Measurements from ENCODE around the gene AATK. TPM values are rescaled to one million over a fixed set of nuclear protein-coding genes. Genes with fewer than 3 reads are reported as not detected.
A peak's percentile ranks its signal among the peaks of the same experiment; 100 is the strongest.

Gene AATK
- total RNA-seq, 1 experiment from 2014 or later: 24.2 TPM

DNA sequence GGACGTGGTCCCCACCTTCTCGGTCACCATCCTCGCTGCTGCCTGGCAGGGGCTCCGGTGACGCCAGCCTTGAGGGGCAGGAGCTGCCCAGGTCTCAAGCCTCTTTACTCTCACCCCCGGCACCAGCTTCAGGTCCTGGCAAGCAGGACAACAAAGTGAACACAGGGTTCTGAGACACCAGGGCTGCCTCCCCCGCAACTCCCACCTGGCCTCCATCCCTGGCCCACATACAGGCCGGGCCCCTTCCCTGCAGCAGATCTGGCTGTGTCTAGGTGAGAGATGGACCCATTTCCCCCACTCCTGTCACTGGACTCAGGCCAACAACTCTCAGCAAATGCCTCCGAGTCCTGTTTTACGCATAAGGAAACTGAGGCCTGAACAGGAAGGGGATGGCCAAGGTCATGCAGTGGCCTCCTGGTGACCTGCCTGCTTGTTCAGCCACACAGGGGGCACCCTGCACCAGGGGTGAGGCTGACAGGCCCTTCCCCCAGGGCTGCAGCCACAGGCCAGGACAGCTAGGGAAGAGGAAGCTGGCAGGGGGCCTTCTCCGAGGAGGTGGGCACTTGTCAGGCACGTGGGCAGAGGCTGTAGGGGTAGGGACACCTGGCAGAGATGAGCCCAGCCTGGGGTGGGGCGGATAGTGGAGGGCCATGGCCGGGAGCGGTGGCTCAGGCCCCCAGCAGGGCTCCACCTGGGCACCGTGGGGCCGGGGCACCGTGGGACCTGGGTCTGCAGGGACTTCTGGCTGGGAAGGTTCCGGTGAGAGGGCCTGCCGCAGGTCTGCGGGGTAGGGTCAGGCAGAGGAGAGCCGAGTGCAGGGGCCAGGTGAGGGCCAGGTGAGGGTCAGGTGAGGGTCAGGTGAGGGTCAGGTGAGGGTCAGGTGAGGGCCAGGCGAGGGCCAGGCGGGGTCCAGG lies 47.5 kb downstream of the AATK start:
- peaks cover 2% of the 10 kb centered on the region; the same call in 1 of the 2 replicates for H3K4me1 ChIP-seq
- H3K36me3 ChIP-seq: peaks cover 8% of the 10 kb centered on the region; the same call in 1 of the 2 replicates
- no peak overlapping the region for H3K4me3 ChIP-seq
- no peaks in the 10 kb centered on the region for H3K27me3 ChIP-seq
- H3K9me3 ChIP-seq (replicated peaks): no peaks in the 10 kb centered on the region
- no peak for DNase-seq
- H3K27ac ChIP-seq: no peak overlapping the region

DNA sequence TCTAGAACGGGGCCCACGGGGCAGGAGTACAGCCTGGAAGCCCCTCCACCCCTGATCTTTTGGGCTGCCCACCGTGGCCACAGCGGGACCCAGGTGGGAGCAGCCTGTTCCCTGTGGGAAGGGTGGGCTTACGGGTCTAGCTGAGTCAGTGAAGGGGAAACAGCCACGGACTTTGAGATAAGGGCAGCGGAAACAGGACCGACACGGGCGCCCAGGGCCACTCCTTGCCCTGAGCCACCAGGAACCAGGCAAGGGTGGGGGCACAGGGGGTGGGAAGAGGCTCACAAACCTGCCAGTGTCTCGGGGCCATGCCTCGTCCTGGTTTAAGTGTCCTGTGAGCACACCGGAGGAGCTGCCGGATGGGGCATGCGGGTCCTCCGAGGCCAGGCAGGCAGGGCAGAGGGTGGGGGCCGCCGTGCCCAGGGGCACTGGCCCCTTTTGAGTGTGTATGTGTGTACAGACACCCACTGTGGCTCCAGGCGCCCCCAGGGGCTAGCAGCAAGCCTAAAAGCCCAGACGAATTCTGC lies 48.3 kb downstream of the AATK start:
- no peak for DNase-seq
- H3K9me3 ChIP-seq (replicated peaks): no peaks in the 10 kb centered on the region
- peaks cover 8% of the 10 kb centered on the region; the same call in 1 of the 2 replicates for H3K36me3 ChIP-seq
- H3K4me3 ChIP-seq: no peak overlapping the region
- no peak overlapping the region for H3K27ac ChIP-seq
- peaks cover 7% of the 10 kb centered on the region for H3K4me1 ChIP-seq
- no peaks in the 10 kb centered on the region for H3K27me3 ChIP-seq

DNA sequence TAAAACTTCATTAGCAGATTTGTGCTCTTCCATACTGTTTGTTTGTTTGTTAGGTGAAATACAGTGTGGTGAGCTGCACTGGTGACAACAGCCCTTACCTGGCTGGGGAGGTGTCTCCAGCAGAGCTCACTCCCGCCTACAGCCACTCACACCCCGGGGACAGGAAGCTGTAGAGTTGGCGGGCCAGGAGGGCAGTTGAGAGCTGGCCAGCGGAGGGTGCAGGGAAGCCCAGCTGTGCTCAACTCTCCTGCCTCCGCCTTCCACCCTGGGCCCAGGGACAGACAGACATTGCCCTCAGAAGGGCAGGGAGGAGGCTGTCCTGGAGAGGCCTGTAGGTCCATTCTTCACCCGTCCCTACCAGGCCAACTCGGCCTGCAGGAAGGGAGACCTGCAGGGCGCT lies 49.3 kb downstream of the AATK start:
- no peak for DNase-seq
- no peaks in the 10 kb centered on the region for H3K9me3 ChIP-seq (replicated peaks)
- H3K27me3 ChIP-seq: no peaks in the 10 kb centered on the region
- no peak overlapping the region for H3K4me3 ChIP-seq
- no peak overlapping the region for H3K27ac ChIP-seq
- H3K36me3 ChIP-seq: peaks cover 5% of the 10 kb centered on the region; the same call in 1 of the 2 replicates
- H3K4me1 ChIP-seq: peaks cover 17% of the 10 kb centered on the region

DNA sequence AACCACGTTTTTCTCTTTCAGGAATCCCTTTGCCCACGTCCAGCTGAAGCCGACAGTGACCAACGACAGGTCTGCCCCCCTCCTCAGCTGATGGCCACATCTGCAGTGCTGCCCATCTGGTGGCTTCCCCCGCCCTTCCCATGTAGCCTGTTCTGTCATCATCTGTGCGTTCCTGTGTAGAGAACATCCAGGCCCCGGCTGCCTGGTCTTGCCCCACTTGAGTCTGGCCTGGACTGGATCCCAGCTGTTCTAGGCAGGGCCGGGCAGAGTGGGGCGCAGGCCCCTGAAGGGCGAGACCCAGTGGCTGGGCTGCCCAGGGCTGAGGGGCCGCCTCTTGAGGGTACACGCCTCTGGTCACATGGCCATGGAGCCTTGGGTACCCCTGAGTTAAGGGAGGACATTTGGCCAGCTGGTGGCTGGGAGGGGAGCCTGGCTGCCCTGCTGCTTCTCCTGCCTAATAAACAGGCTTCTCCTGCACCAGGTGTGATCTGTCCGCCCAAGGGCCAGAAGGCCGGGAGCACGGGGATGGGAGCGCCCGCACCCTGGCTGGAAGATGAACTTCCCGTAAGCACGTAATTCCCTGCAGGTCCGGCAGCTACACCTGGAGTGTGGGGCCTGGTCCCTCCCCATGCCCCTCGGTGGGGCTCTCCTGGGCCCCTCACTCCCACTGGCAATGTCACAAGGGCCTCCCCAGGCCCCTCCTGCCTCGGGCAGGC lies 50.1 kb downstream of the AATK start:
- peaks cover 25% of the 10 kb centered on the region for H3K4me1 ChIP-seq
- H3K36me3 ChIP-seq: peaks cover 4% of the 10 kb centered on the region; the same call in 1 of the 2 replicates
- no peak for DNase-seq
- no peaks in the 10 kb centered on the region for H3K27me3 ChIP-seq
- H3K9me3 ChIP-seq (replicated peaks): no peaks in the 10 kb centered on the region
- H3K27ac ChIP-seq: no peak overlapping the region
- H3K4me3 ChIP-seq: no peak overlapping the region

DNA sequence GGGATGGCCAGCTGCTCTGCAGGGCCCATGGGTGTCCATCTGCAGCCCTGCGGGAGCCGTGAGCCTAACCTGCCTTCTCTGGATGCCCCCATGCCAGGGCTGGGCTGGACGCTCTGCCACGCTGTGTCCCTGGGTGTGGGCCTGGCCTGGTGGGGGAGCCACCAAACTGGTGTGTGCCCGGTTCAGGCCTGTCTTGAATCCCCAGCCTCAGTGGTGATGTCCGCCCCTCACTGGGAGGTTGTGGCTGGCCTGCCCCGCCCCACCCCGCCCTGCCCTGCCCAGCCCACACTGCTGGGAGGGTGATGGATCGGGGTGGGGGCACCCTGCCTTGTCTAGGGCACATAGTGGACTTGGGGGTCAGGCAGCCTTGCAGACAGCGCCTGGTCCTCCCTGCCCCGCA lies 50.8 kb downstream of the AATK start:
- no peak for DNase-seq
- H3K9me3 ChIP-seq (replicated peaks): no peaks in the 10 kb centered on the region
- H3K4me1 ChIP-seq: peaks cover 32% of the 10 kb centered on the region
- H3K36me3 ChIP-seq: peaks cover 4% of the 10 kb centered on the region; the same call in 1 of the 2 replicates
- H3K4me3 ChIP-seq: no peak overlapping the region
- H3K27me3 ChIP-seq: no peaks in the 10 kb centered on the region
- no peak overlapping the region for H3K27ac ChIP-seq

DNA sequence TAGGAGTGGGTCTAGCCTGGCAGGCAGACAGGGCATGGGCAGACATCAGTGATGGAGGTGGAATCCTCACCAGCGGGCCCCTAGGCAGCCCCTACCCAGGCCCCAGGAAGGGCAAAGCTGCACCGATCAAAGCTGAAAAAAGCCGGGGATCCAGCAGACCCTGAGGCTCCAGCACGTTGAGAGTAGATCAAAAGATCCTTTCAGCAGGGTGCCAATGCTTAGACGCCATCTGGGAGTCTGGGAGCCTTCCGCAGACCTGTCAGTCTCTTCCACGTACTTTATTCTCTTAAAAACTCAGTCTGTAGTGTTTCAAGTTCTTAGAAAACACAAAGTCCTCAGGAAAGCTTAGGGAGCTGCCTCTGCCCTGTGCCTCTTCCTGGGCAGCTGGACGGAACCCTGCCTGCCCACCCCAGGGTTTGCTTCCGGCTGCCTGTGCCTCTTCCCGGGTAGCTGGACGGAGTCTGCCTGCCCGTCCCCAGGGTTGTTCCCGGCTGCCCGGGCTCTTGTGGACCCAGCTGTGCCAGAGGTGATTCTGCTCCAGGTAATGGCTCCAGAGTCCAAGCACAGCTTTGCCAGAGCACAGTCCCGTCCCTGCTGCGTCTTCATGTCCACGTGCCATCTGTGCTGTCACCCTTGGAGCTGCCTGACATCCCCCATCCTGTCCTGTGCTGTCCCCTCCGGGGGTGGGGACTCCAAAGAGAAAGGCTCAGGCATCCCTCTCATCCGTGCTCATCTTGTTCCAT lies 51.5 kb downstream of the AATK start:
- Histone ChIP-seq H3K4me3 (no peak overlapping the region), H3K36me3 (peaks cover under 1% of the 10 kb centered on the region; the same call in 1 of the 2 replicates), H3K4me1 (peaks cover 32% of the 10 kb centered on the region), H3K27ac (no peak overlapping the region), H3K9me3 (replicated peaks) (no peaks in the 10 kb centered on the region), H3K27me3 (no peaks in the 10 kb centered on the region)
- DNase-seq: no peak

DNA sequence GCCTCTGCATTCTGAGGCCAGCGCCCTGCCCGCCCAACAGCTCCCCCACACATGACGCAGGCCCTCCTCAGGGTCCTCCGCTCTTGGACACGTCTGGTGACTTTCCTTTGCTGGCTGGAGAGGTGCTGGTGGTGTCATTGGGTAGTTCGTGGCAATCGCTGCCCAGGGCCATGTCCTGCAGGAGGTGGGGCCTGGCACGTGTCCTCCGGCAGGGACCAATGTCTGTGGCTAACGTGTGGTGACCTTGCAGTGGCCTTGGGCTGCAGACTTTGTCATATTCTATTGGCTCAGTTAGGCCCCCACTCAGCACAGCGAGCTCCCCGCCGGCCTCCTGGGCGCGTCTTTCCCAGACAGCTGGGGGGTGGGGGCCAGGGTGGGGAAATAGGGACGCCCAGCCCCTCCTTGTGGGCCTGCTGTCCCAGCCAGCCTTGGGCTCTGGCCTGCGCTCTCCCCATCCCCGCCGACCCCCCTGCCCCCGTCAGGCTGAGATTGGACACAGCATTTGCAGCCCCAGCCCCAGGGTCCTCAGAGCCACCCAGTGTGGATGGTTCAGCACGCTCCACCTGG lies 52.8 kb downstream of the AATK start:
- H3K4me3 ChIP-seq: no peak overlapping the region
- peaks cover 32% of the 10 kb centered on the region for H3K4me1 ChIP-seq
- no peak for DNase-seq
- H3K9me3 ChIP-seq (replicated peaks): no peaks in the 10 kb centered on the region
- no peak overlapping the region; the same call in 1 of the 2 replicates for H3K27ac ChIP-seq
- H3K36me3 ChIP-seq: no peaks in the 10 kb centered on the region
- H3K27me3 ChIP-seq: no peaks in the 10 kb centered on the region

DNA sequence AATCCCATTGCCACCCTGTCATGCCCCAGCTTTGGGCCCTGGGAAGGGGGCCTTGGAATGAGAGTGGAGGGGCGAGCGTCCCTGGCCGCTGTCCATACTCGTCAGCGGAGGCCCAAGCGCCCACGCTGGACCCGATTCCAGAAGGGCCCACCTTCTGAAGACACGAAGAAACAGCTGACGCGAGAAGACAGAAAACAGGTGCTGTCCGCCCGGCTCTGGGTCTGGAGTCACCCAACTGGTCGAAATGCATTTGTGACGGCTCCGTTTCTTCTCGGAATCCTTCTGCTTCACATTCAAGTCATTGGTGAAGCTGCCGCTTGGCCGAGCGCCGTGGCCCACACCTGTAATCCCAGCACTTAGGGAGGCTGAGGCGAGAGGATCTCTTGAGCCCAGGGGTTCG lies 53.6 kb downstream of the AATK start:
- DNase-seq: peak; percentile 72 to 82
- H3K36me3 ChIP-seq: no peaks in the 10 kb centered on the region
- peak overlapping the region; percentile 30 for H3K27ac ChIP-seq
- no peak overlapping the region for H3K4me3 ChIP-seq
- no peaks in the 10 kb centered on the region for H3K9me3 ChIP-seq (replicated peaks)
- peaks cover 32% of the 10 kb centered on the region for H3K4me1 ChIP-seq
- no peaks in the 10 kb centered on the region for H3K27me3 ChIP-seq

DNA sequence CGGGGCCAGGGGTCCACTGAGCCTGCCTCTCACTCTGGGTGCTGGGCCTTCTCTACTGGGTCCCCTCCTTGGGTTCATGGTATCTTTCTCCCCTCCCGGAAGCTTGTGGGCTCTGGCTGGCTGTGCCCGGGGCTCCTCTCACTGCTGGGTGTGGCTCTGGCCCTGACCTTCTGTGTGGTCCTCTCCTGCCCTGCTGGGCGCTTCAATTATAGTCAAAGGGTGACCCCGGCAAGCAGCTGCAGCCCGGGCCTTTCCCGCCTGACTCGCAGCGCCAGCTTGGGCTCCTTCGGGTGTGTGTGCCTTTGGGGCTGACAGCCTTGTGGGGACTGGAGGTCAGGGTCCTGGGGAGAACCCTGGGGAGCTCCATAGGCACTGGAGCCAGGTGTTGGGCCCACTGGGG lies 55.0 kb downstream of the AATK start:
- Histone ChIP-seq H3K4me1 (peaks cover 32% of the 10 kb centered on the region), H3K27ac (peak overlapping the region; percentile 45), H3K4me3 (no peak overlapping the region), H3K27me3 (no peaks in the 10 kb centered on the region), H3K9me3 (replicated peaks) (no peaks in the 10 kb centered on the region), H3K36me3 (no peaks in the 10 kb centered on the region)
- DNase-seq: peak; percentile 86 to 91

DNA sequence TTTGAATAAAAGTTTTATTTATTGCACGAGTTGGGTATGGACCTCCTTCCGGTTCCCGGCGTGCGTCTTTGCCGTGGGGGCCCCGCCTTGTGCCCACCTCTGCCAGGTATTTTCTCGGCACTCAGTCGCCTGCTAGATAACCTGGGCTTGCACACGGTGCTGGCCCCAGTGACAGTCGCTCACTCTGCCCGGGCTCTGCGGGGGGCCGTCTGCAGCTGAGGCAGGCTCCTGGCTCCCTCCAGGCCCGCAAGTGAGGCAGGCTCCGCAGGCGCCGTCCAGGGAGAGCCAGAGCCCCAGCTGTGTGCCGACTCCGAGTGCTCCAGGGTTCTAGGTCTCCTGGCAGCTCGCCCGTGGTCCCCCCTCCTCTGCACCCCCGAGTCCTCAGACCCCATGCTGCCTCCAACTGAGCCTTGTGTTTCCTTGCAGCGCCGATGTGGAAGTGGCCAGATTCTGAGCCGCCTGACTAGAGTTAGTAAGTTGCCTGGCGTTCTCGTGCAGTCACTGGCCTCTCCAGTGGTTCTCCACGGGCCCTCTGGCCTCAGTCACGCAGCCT lies 55.5 kb downstream of the AATK start:
- H3K4me1 ChIP-seq: peaks cover 32% of the 10 kb centered on the region
- no peak overlapping the region for H3K4me3 ChIP-seq
- no peaks in the 10 kb centered on the region for H3K36me3 ChIP-seq
- DNase-seq: no peak
- peak overlapping the region; percentile 45 for H3K27ac ChIP-seq
- H3K27me3 ChIP-seq: no peaks in the 10 kb centered on the region
- H3K9me3 ChIP-seq (replicated peaks): no peaks in the 10 kb centered on the region

DNA sequence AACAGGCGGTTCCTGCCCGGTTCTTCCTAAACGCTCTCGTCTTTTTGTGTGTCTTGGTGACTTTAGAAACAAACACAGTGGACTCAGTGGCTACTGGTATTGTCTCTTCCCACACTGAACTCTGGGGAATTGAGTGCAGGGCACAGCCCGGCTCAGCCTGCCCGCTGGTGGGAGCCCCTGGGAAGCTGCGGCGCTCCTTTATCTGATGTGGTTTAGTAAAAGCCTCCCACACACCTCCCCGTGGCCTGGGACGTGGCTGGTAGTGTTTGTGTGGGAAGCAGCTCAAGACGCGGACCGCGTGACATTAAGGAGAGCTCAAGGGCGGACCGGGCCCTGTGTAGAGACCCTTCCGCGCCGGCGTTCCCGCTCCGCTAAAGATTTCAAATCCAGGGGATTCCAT lies 56.1 kb downstream of the AATK start:
- Histone ChIP-seq H3K36me3 (no peaks in the 10 kb centered on the region), H3K4me1 (peaks cover 32% of the 10 kb centered on the region), H3K27me3 (no peaks in the 10 kb centered on the region), H3K9me3 (replicated peaks) (no peaks in the 10 kb centered on the region), H3K4me3 (no peak overlapping the region), H3K27ac (no peak overlapping the region)
- DNase-seq: no peak

DNA sequence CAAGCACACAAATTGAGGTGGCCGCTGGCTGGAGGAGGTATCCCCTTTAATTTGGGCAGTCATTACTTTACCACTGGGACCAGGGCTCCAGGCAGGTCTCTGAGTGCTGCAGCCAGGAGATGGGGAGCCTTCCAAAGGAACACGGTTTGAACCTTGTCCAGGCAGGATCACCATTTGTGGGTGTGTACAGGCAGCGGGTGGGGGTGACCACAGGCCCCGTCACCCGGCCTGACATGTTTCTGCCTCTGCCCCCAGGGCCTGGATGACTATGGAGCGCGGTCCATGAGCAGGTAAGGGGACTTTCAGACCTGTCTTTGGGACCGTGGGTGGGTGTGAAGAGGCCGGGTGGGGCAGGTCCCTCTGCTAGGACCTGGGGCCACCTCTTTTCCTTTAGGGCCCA lies 57.8 kb downstream of the AATK start:
- DNase-seq: no peak

DNA sequence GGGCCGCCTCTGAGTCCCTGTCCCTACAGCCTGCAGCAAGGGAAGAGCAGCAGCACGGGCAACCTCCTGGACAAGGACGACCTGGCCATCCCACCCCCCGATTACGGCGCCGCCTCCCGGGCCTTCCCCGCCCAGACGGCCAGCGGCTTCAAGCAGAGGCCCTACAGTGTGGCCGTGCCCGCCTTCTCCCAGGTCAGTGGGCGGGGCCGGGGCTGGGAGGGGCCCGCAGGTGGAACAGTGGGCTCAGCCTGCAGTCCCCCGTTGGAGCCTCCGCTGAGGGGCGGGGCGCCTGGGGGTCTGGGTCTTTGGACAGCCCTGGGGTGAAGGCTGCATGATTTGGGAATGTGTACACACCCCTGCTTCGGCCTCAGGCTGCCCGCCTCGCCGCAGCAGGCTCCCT lies 59.3 kb downstream of the AATK start:
- no peak overlapping the region for H3K4me3 ChIP-seq
- no peaks in the 10 kb centered on the region for H3K36me3 ChIP-seq
- H3K4me1 ChIP-seq: peaks cover 15% of the 10 kb centered on the region
- no peak overlapping the region for H3K27ac ChIP-seq
- no peaks in the 10 kb centered on the region for H3K27me3 ChIP-seq
- H3K9me3 ChIP-seq (replicated peaks): no peaks in the 10 kb centered on the region
- no peak for DNase-seq

More for the DNA sequence above, 57.8 kb downstream of the AATK start:
- H3K4me3 ChIP-seq: no peak overlapping the region
- H3K36me3 ChIP-seq: no peaks in the 10 kb centered on the region
- no peak overlapping the region for H3K27ac ChIP-seq
- peaks cover 30% of the 10 kb centered on the region for H3K4me1 ChIP-seq
- no peaks in the 10 kb centered on the region for H3K9me3 ChIP-seq (replicated peaks)
- no peaks in the 10 kb centered on the region for H3K27me3 ChIP-seq

DNA sequence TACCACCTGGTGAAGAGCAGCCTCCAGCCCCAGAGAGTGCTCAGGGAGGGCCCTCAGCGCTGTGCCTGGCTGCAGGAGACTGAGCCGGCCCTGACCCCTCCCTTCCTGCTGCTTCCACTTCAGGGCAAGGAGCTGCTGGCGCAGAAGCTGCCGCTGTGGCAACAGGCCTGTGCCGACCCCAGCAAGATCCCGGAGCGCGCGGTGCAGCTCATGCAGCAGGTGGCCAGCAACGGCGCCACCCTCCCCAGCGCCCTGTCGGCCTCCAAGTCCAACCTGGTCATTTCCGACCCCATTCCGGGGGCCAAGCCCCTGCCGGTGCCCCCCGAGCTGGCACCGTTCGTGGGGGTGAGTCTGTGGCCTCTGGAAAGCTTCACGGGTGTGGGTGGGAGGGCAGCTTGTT lies 62.6 kb downstream of the AATK start:
- Histone ChIP-seq H3K4me3 (no peak overlapping the region), H3K4me1 (no peaks in the 10 kb centered on the region), H3K27ac (no peak overlapping the region), H3K27me3 (no peaks in the 10 kb centered on the region), H3K9me3 (replicated peaks) (no peaks in the 10 kb centered on the region), H3K36me3 (no peaks in the 10 kb centered on the region)
- no peak for DNase-seq
